Stimulated activated CD4-positive, alpha-beta T cell treated with anti-CD3 and anti-CD28 coated beads, Interleukin-2, amount 100 ng/mL, for 4 hours (primary cell): ENCODE data around the gene STXBP2.

Experiments used
- DNase-seq: peaks from one replicate; pipeline ENCODE4 v3.0.0-alpha.2; 2020; ENCODE audit warnings: low read depth

The STXBP2 gene

GRCh38 chr19:7650148-7650547 lies 13.2 kb downstream of the STXBP2 start:
- DNase-seq = no peak

- peak; percentile 74 for DNase-seq
Measured at GRCh38 chr19:7652061-7652641, 15.2 kb downstream of the STXBP2 start.

GRCh38 chr19:7654401-7654800 lies 17.5 kb downstream of the STXBP2 start:
- DNase-seq = no peak

- no peak for DNase-seq
Measured at GRCh38 chr19:7655581-7655980, 18.7 kb downstream of the STXBP2 start.

GRCh38 chr19:7657131-7657751 lies 20.3 kb downstream of the STXBP2 start:
- DNase-seq = no peak

- DNase-seq = peak; percentile 32
Measured at GRCh38 chr19:7658219-7658686, 21.3 kb downstream of the STXBP2 start.

GRCh38 chr19:7661744-7662538 lies 25.0 kb downstream of the STXBP2 start:
- no peak for DNase-seq

- no peak for DNase-seq
Measured at GRCh38 chr19:7662657-7663056, 25.7 kb downstream of the STXBP2 start.

GRCh38 chr19:7663706-7664105 lies 26.8 kb downstream of the STXBP2 start:
- no peak for DNase-seq

- DNase-seq = no peak
Measured at GRCh38 chr19:7665076-7665475, 28.2 kb downstream of the STXBP2 start.

- no peak for DNase-seq
Measured at GRCh38 chr19:7668842-7669241, 31.9 kb downstream of the STXBP2 start, which contains the start of gene RETN. TSS of gene RETN (plus strand) at chr19:7669049. CDS start at chr19:7669327, 278 bp downstream.

GRCh38 chr19:7669641-7670040 lies 32.7 kb downstream of the STXBP2 start:
- no peak for DNase-seq

- DNase-seq = no peak
Measured at GRCh38 chr19:7670150-7670783, 33.4 kb downstream of the STXBP2 start.

- no peak for DNase-seq
Measured at GRCh38 chr19:7670790-7671189, 33.9 kb downstream of the STXBP2 start.

GRCh38 chr19:7672522-7672921 lies 35.6 kb downstream of the STXBP2 start:
- no peak for DNase-seq

GRCh38 chr19:7674010-7675005 lies 37.4 kb downstream of the STXBP2 start:
- no peak for DNase-seq

- no peak for DNase-seq
Measured at GRCh38 chr19:7676376-7676775, 39.5 kb downstream of the STXBP2 start.

GRCh38 chr19:7676854-7677253 lies 39.9 kb downstream of the STXBP2 start, which contains the start of gene MCEMP1:
TSS of gene MCEMP1 (plus strand) at chr19:7677090. CDS start at chr19:7677121, 31 bp downstream.
- no peak for DNase-seq

GRCh38 chr19:7677669-7678311 lies 40.9 kb downstream of the STXBP2 start:
- DNase-seq = no peak

GRCh38 chr19:7678971-7679751 lies 42.3 kb downstream of the STXBP2 start:
- peak; percentile 73 for DNase-seq
